ENCODE data around the gene TSPAN14.
"Not testable (repeated sequence)": the region's sequence is repeated elsewhere in the genome, so short reads cannot be mapped to it uniquely, and the experiment has no call there.

Gene TSPAN14

GRCh38 chr10:80530251-80530650 is 76.1 kb downstream of the TSPAN14 start:
- DNase-seq = peak; percentile 74

- DNase-seq = no peak
These were observed 76.7 kb downstream of the TSPAN14 start for GRCh38 chr10:80530816-80531215.

- no peak for DNase-seq
These were observed 78.5 kb downstream of the TSPAN14 start for GRCh38 chr10:80532571-80532970.

GRCh38 chr10:80534059-80534458 is 79.9 kb downstream of the TSPAN14 start:
- DNase-seq = not testable (repeated sequence)

GRCh38 chr10:80534646-80535045 is 80.5 kb downstream of the TSPAN14 start:
- DNase-seq = not testable (repeated sequence)

- DNase-seq = peak; percentile 85
These were observed 81.7 kb downstream of the TSPAN14 start for GRCh38 chr10:80535671-80536360.

- no peak for DNase-seq
These were observed 82.3 kb downstream of the TSPAN14 start for GRCh38 chr10:80536361-80536835.

GRCh38 chr10:80537086-80537735 is 83.1 kb downstream of the TSPAN14 start:
- no peak for DNase-seq

- DNase-seq = no peak
These were observed 83.8 kb downstream of the TSPAN14 start, which contains the start of gene SH2D4B for GRCh38 chr10:80537736-80538480. SH2D4B (plus strand) TSS chr10:80537902; CDS start chr10:80538332, 430 bp downstream.

GRCh38 chr10:80538481-80539185 is 84.5 kb downstream of the TSPAN14 start:
- DNase-seq = no peak

- no peak for DNase-seq
These were observed 85.4 kb downstream of the TSPAN14 start for GRCh38 chr10:80539421-80540031.

- DNase-seq = no peak
These were observed 86.0 kb downstream of the TSPAN14 start for GRCh38 chr10:80540136-80540535.

GRCh38 chr10:80540618-80540980 is 86.5 kb downstream of the TSPAN14 start:
- no peak for DNase-seq

GRCh38 chr10:80540981-80541750 is 87.1 kb downstream of the TSPAN14 start:
- DNase-seq = no peak

- DNase-seq = no peak
These were observed 87.9 kb downstream of the TSPAN14 start for GRCh38 chr10:80542053-80542452.

- no peak for DNase-seq
These were observed 88.7 kb downstream of the TSPAN14 start for GRCh38 chr10:80542652-80543318.

GRCh38 chr10:80543319-80543672 is 89.2 kb downstream of the TSPAN14 start:
- not testable (repeated sequence) for DNase-seq

- no peak for DNase-seq
These were observed 90.3 kb downstream of the TSPAN14 start for GRCh38 chr10:80544316-80544953.

GRCh38 chr10:80545258-80545881 is 91.3 kb downstream of the TSPAN14 start:
- no peak for DNase-seq

GRCh38 chr10:80552151-80552646 is 98.1 kb downstream of the TSPAN14 start:
- DNase-seq = no peak

All from hematopoietic multipotent progenitor cell treated with erythropoietin and hydrocortisone succinate and interleukin-3 and kit ligand, for 6 days (in vitro differentiated cells).